Ureter (tissue), 1 donor: Measurements from ENCODE around the gene PSPN. TPM values are rescaled to one million over a fixed set of nuclear protein-coding genes. Genes with fewer than 3 reads are reported as not detected.
"Not testable (repeated sequence)": the region's sequence is repeated elsewhere in the genome, so short reads cannot be mapped to it uniquely, and the experiment has no call there.

Source experiments
- DNase-seq: peaks from one replicate; pipeline ENCODE4 v3.0.0-alpha.2; 2020; ENCODE audit warnings: low spot score
- total RNA-seq: library from RNA; stranded (reverse); gene quantifications from one replicate; pipeline ENCODE4 v1.2.4, GENCODE V29; 2023
- donor health status: DM: yes; HTN: yes; CAD: no.

The PSPN gene
- total RNA-seq, 1 donor from 2014 or later, result 1.1 TPM

DNA sequence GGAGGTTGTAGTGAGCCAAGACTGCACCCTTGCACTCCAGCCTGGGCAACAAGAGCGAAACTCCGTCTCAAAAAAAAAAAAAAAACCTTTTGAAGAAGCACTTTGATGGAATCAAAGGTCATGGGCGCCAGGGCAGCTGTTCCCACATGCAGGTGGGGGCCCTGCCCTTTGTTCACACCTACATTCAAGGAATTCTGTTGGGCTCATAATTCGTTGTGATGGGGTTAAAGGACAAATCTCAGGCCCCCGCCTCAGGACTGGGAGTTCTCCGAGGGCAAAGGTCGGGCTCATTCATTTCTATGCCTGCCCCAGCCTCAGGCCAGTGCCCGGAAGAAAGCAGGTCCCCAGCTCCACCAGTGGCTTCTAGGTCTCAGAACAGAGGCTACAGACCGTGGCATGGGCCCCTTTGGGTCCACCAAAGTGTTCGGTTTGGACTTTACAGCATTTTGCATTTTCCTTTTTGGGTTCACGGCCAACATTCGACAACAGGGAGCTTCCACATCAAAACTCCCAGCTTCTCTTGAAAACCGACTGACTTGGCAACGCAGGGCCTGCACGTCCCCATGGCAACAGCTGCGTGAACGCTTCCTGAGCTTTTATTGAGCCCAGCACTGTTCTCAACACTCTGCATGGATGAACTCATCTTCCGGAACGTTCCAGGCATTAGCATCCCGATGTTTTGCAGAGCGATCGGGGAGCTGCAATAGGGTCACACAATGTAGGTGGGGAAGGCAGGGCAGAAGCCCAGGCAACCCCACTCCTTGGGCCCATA, 27.3 kb upstream of the PSPN start:
- DNase-seq, result no peak

GRCh38 chr19:6402058-6402457, 26.3 kb upstream of the PSPN start:
- DNase-seq, result no peak

GRCh38 chr19:6400062-6400944, 24.6 kb upstream of the PSPN start:
- not testable (repeated sequence) for DNase-seq

DNA sequence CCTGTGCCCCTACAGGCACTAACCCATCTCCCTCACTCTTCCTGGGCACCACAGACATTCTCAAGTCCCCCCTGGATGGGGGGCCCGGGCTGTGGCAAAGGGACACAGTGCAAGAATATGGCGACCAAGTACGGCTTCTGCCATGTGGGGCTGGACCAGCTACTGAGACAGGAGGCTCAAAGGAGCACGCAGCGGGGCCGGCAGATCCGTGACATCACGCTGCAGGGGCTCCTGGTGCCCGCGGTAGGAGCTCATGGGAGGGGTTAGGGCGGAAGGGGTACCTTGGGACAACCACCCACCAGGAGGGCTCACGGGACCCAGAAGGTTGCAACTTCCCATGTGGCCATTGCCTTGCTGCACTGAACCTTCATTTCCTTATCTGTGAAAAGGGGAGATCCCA, 20.6 kb upstream of the PSPN start:
- no peak for DNase-seq

DNA sequence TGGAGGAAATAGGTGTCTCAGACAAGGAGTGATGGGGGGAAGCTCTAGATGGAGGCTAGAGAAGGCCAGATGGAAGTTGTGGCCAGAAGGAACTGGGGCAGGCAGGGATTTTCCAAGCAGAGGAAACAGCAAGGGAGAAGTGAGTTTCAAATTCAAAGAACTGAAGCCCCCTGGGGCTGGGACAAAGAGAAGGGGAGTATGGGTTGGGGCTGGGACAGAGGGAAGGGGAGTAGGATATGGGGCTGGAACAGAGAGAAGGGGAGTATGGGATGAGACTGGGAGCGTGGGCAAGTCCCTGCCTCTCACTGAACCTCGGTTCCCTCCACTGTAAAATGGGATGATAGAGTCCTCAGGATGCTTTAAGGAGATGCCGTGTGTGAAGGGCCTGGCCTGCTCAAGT, 19.1 kb upstream of the PSPN start:
- DNase-seq, result no peak

DNA sequence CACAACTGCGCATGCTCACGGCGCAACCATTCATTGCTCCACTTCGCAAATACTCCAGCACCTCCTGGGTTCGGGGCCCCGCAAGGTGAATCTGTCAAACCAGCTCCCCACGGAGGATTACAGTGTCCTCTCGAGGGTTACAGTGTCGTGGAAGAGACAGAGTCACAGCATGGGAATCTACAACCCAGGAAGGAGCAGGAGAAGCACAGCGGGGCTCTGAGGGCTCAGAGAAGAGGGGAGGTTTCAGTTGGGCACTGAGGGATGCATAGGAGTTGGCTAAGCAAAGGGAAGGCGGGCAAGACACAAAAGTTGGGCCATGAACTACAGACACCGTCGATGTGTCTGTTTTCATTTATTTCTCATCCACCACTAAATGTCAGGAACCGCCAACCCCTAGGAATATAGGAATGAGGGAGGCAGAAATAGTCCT, 18.3 kb upstream of the PSPN start:
- no peak for DNase-seq

- DNase-seq, result peak; percentile 95
These were observed 17.6 kb upstream of the PSPN start, which contains the start of gene GTF2F1 for GRCh38 chr19:6393074-6393982. GTF2F1 (minus strand) TSS chr19:6393164; CDS start chr19:6392995, 169 bp downstream.

DNA sequence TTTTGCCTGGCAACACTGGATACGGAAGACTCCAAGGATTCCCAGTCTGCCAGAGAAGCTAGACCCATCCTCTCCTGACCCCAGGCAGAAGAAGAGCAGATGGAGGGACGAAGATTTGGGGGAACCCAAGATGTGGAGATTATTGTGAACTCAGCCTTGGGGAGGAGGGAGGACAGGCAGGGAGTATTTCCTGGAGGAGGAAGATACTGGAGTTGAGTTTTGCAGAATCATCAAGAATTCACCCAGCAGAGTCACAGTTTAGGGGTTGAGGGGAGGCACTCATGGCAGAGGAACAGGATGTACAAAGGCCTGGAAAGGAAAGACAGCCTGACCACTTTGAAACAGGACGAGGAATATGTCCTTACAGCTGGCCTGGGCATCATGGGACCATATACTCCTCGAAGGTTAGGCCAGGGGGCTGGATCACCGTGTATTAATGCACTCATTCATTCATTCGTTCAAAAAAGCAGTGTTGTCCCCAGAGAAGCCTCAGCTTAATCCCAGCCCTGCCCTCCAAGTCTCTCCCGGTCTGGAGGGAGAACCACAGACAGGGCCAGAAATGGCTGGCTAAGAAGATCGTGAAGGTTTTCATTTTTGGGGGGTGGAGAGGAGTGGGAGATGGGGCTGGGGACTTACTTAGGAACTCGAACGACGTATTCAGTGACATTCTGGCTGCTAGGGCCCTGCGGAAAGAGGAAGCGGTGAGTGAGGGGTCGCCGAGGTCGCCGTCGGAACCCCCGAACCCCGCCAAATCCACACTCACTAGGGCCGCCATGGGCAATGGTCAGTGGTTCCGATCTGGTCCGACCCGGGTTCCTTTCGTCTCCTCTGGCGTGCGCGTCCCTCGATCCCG, 16.7 kb upstream of the PSPN start:
- DNase-seq, result no peak

GRCh38 chr19:6387372-6387771, 11.6 kb upstream of the PSPN start:
- DNase-seq, result no peak

- DNase-seq, result no peak
These were observed 8.6 kb upstream of the PSPN start for GRCh38 chr19:6384381-6384780.

DNA sequence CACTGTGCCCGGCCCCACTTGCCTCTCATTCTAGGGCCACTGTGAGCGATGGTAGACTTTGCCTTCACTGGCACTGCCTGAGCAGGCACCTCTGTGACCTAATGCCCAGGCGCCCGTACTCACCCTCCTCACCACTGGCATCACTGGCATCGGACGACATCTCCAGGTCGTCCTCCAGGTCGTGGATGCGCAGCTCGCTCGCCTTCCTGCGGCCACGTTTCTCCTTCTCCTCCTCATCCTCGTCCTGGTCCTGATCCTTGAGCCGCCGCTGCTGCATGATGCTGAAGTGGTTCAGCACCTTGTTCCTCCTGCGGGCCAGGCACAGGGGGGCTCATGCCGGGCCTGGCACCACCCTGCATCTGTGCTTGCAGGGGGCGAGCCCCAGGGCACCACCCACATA, 7.5 kb upstream of the PSPN start:
- DNase-seq, result no peak

- DNase-seq, result no peak
These were observed 5.5 kb upstream of the PSPN start for GRCh38 chr19:6381030-6381750.

GRCh38 chr19:6379744-6380143, 4.0 kb upstream of the PSPN start:
- no peak for DNase-seq

GRCh38 chr19:6378486-6378885, 2.8 kb upstream of the PSPN start:
- no peak for DNase-seq

DNA sequence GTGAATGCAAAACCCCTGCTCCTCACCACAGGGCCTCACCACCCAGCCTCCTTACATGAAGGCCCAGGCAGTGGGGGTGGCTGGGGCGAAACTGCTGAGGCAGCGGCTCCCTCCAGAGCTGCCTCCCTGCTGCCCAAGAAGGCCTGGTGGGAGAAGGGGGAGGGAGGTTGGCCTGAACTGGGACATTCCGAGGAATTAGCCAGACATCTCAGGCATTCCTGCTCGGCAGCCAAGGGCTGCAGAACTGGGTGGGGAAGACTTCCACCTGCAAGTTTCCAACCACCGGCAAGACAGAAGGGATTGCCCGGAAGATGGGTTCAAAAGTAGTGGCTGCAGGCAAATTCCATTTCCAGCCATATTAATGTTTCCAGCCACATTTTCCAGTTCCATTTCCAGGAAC, 2.3 kb upstream of the PSPN start:
- no peak for DNase-seq

DNA sequence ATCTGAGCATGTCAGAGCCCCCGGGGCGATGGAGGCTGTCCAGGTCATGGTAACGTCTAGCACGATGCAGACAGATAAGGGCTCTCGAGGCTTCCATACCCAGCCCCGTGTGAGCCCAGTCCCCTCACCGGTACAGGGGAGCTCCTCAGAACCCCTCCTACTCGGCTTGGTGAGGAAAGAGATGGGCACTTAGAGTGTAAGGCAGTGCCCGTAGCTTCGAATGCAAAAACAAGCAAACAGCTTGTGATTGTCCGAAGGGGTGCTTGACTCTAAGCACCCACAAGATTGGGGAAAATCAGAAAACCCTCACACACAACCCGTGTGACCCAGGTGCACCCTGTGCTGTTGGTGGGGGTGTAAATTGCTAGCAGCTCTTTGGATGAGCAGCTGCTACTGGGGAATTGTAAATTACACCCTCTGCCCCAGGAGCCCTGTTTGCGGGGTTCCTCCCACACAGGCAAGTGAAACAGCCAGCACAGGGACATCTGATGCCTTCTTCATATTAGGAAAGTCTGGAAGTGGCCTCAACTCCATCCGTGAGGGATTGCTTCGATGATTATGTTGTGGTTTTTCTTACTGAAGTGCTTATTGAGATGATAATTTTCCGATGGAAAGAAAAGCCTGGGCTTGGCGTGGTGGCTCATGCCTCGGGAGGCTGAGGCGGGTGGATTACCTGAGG, 918 bp upstream of the PSPN start:
- DNase-seq, result no peak

DNA sequence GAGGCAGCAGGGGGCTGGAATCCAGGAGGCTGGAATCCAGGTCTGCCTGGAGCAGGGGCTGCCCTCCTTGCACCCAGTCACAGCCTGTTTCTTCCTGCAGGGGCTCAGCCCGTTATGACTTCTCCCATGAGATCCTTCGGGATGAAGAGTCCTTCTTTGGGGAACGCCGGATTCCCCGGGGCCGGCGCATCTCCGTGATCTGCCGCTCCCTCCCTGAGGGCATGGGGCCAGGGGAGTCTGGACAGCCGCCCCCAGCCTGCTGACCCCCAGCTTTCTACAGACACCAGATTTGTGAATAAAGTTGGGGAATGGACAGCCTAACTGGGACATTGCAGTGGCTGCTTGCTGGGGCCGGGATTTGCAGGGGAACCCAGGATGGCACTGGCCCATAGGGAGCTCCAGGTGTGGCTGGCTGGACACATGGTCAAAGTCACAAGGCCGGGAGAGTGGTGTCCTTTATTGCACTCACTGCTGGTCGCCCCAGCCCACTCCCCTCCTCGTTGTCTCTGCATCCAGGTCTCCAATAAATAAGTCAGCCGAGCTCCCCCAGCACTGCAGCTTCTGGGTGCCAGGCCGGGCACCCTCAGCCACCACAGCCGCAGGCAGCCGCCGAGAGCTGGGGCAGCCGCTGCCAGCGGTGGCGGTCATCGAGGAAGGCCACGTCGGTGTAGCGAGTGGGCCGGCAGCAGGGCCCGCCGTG, 872 bp downstream of the PSPN start:
- no peak for DNase-seq

- no peak for DNase-seq
These were observed 1.5 kb downstream of the PSPN start for GRCh38 chr19:6374161-6374709.

DNA sequence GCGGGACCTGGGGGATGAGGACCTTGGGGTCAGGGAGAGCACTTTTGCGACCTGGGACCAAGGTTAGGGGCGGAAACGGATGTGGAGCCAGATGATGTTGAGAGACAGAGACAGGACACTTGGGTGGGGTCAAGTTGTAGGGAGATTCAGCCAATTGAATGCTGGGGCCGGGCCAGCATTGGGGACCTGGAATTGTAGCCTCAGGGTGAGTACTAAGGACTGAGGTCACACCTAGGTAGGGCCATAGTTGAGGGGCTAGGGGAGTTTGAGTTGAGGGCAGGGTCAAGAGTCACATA, 2.0 kb downstream of the PSPN start:
- DNase-seq, result no peak
